Peyer's patch (tissue), 4 donors: ENCODE data around the gene ANKRD40CL.

Source experiments
- CTCF ChIP-seq, 6 experiments: fragments of 450-650 bp in 4 of 6; fragments of 200-600 bp in 2 of 6; sonication (generic) in 1 of 6; IDR thresholded peaks; one replicate each; pipeline ENCODE4 v1.5.1; 2017 to 2019; ENCODE audit warnings: antibody characterized with exemption in 6 of 6, mild to moderate bottlenecking in 3 of 6, moderate library complexity in 1 of 6
- POLR2A ChIP-seq, 2 donors: fragments of 450-650 bp; IDR thresholded peaks; one replicate each; pipeline ENCODE4 v1.5.1; 2017; ENCODE audit warnings: antibody characterized with exemption in 2 of 2, mild to moderate bottlenecking in 2 of 2, moderate library complexity in 2 of 2

GRCh38 chr17:50808413-50808812, 41.1 kb upstream of the ANKRD40CL start:
- no peak for TF ChIP-seq CTCF (IDR thresholded peaks at IDR 0.05)
- TF ChIP-seq POLR2A (IDR thresholded peaks at IDR 0.05): no peak
